Erythroblast (primary cell): Measurements from ENCODE around the gene PRKRIP1.
"Not testable (repeated sequence)": the region's sequence is repeated elsewhere in the genome, so short reads cannot be mapped to it uniquely, and the experiment has no call there.

Experiments used
- GATA1 ChIP-seq: IDR thresholded peaks from 2 replicates; pipeline ENCODE4 v1.6.1; 2011; ENCODE audit warnings: low read depth, mild to moderate bottlenecking, control low read depth, low read length, moderate library complexity
- POLR2A ChIP-seq: IDR thresholded peaks from 2 replicates; pipeline ENCODE4 v1.6.1; 2011; ENCODE audit warnings: mild to moderate bottlenecking, low read length

DNA sequence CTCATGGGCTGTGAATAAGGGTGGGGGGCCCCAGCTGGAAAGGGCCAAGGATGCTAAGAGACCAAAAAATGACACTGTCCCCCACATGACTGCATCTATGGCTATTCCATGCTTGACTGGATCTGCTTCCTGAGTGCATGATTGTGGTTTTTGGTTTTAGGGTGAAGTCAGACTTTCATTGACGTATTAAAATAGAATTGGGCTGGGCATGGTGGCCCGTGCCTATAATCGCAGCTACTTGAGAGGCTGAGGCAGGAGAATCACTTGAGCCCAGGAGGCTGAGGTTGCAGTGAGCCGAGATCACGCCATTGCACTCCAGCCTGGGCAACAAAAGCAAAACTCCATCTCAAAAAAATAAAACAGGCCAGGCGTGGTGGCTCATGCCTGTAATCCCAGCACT, 12.4 kb downstream of the PRKRIP1 start:
- not testable (repeated sequence) for TF ChIP-seq POLR2A, GATA1
